Tibial nerve (tissue), 4 donors: ENCODE results near the gene IFNA13.

Experiments
- EP300 ChIP-seq, 2 donors: sonication (generic); formaldehyde crosslinking; IDR thresholded peaks; one replicate each; pipeline ENCODE4 v1.6.1; 2017; ENCODE audit warnings: antibody characterized with exemption in 2 of 2, mild to moderate bottlenecking in 1 of 2
- TF ChIP-seq, protein P1 (sequence below), 5 experiments: fragments of 200-600 bp in 3 of 5; fragments of 450-650 bp in 2 of 5; sonication (generic) in 3 of 5; IDR thresholded peaks; one replicate each; pipeline ENCODE4 v1.5.1; 2016 to 2019; ENCODE audit warnings: antibody characterized with exemption in 5 of 5, mild to moderate bottlenecking in 3 of 5, moderate library complexity in 2 of 5

- TF ChIP-seq, protein P1, sequence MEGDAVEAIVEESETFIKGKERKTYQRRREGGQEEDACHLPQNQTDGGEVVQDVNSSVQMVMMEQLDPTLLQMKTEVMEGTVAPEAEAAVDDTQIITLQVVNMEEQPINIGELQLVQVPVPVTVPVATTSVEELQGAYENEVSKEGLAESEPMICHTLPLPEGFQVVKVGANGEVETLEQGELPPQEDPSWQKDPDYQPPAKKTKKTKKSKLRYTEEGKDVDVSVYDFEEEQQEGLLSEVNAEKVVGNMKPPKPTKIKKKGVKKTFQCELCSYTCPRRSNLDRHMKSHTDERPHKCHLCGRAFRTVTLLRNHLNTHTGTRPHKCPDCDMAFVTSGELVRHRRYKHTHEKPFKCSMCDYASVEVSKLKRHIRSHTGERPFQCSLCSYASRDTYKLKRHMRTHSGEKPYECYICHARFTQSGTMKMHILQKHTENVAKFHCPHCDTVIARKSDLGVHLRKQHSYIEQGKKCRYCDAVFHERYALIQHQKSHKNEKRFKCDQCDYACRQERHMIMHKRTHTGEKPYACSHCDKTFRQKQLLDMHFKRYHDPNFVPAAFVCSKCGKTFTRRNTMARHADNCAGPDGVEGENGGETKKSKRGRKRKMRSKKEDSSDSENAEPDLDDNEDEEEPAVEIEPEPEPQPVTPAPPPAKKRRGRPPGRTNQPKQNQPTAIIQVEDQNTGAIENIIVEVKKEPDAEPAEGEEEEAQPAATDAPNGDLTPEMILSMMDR (IDR thresholded peaks at IDR 0.05): no peak
- TF ChIP-seq EP300 (IDR thresholded peaks at IDR 0.05): no peak
These were observed 31.4 kb downstream of the IFNA13 start for GRCh38 chr9:21336457-21336856.
